ENCODE results near the gene ANTXRL.

GRCh38 chr10:46305986-46306385 is 19.2 kb downstream of the ANTXRL start:
- TF ChIP-seq EZH2 (IDR thresholded peaks at IDR 0.05; ENCODE audit: borderline replicate concordance), result no peak
- TF ChIP-seq CTCF (IDR thresholded peaks at IDR 0.05; ENCODE audit: poor library complexity), result no peak
- no peak for TF ChIP-seq EZH2phosphoT487 (IDR thresholded peaks at IDR 0.05; ENCODE audit: low read depth, severe bottlenecking, unreplicated experiment)
